LoVo (cell line): Measurements from ENCODE around the gene RSAD2.

Experiments used
- DNase-seq: peaks from one replicate; pipeline ENCODE4 v3.0.0-alpha.2; 2016; ENCODE audit warnings: low spot score

RSAD2 gene

GRCh38 chr2:6945821-6946220 is 68.2 kb downstream of the RSAD2 start:
- DNase-seq, result no peak

GRCh38 chr2:6946722-6947121 is 69.1 kb downstream of the RSAD2 start:
- DNase-seq, result peak; percentile 25
